Breast epithelium (tissue), 3 donors: Measurements from ENCODE around the gene GRIK4.

Experiments
- CTCF ChIP-seq, 3 donors: fragments of 450-650 bp; IDR thresholded peaks; one replicate each; pipeline ENCODE4 v1.5.1; 2016 to 2017; ENCODE audit warnings: antibody characterized with exemption in 3 of 3, mild to moderate bottlenecking in 3 of 3, moderate library complexity in 3 of 3
- POLR2A ChIP-seq: fragments of 450-650 bp; IDR thresholded peaks from one replicate; pipeline ENCODE4 v1.6.1; 2016; ENCODE audit warnings: antibody characterized with exemption, mild to moderate bottlenecking, moderate library complexity

- TF ChIP-seq CTCF (IDR thresholded peaks at IDR 0.05) (no peak), POLR2A (no peak)
Measured at GRCh38 chr11:120890609-120891320, 379.2 kb downstream of the GRIK4 start.
